ENCODE data around the gene USP17L26. TPM values are rescaled to one million over a fixed set of nuclear protein-coding genes. Genes with fewer than 3 reads are reported as not detected.
A peak's percentile ranks its signal among the peaks of the same experiment; 100 is the strongest.
"Not testable (repeated sequence)": the region's sequence is repeated elsewhere in the genome, so short reads cannot be mapped to it uniquely, and the experiment has no call there.

The USP17L26 gene
- total RNA-seq = not detected
- not detected for polyA plus RNA-seq
- total RNA-seq = 0 reads per million in 6 experiments

- H3K9me3 Mint-ChIP-seq, ATAC-seq, H3K4me1 Mint-ChIP-seq, POLR2A ChIA-PET, H3K36me3 Mint-ChIP-seq, H3K27ac Mint-ChIP-seq, H3K27me3 Mint-ChIP-seq, H3K4me3 Mint-ChIP-seq, DNase-seq: not testable (repeated sequence)
Measured at GRCh38 chr4:9334358-9334757, at the start of gene USP17L26. Gene USP17L26, plus strand, starts transcription at chr4:9334658. Its CDS starts 0 bp downstream, at chr4:9334658.

- H3K27me3 Mint-ChIP-seq, H3K27ac Mint-ChIP-seq, H3K4me1 Mint-ChIP-seq, ATAC-seq, POLR2A ChIA-PET, H3K4me3 Mint-ChIP-seq, H3K36me3 Mint-ChIP-seq, H3K9me3 Mint-ChIP-seq: not testable (repeated sequence)
- DNase-seq = peak in 4 of 10 donors; percentile 0 to 9 (median 4)
Measured at GRCh38 chr4:9324191-9324590, 10.3 kb upstream of the USP17L26 start.

- H3K27ac Mint-ChIP-seq, POLR2A ChIA-PET, H3K4me1 Mint-ChIP-seq, H3K9me3 Mint-ChIP-seq, H3K27me3 Mint-ChIP-seq, H3K4me3 Mint-ChIP-seq, ATAC-seq, H3K36me3 Mint-ChIP-seq, DNase-seq: not testable (repeated sequence)
Measured at GRCh38 chr4:9324865-9325264, 9.6 kb upstream of the USP17L26 start, which contains the start of gene USP17L24. Gene USP17L24, plus strand, starts transcription at chr4:9325165. Its CDS starts 0 bp downstream, at chr4:9325165.

- DNase-seq, H3K27me3 Mint-ChIP-seq, ATAC-seq, H3K4me1 Mint-ChIP-seq, H3K36me3 Mint-ChIP-seq, H3K27ac Mint-ChIP-seq, H3K4me3 Mint-ChIP-seq, POLR2A ChIA-PET, H3K9me3 Mint-ChIP-seq: not testable (repeated sequence)
Measured at GRCh38 chr4:9329611-9330010, 4.8 kb upstream of the USP17L26 start, which contains the start of gene USP17L25. Gene USP17L25, plus strand, starts transcription at chr4:9329911. Its CDS starts 0 bp downstream, at chr4:9329911.

- H3K9me3 Mint-ChIP-seq, H3K27me3 Mint-ChIP-seq, ATAC-seq, DNase-seq, H3K4me1 Mint-ChIP-seq, H3K27ac Mint-ChIP-seq, H3K36me3 Mint-ChIP-seq, H3K4me3 Mint-ChIP-seq, POLR2A ChIA-PET: not testable (repeated sequence)
Measured at GRCh38 chr4:9339103-9339502, 4.6 kb downstream of the USP17L26 start, which contains the start of gene USP17L5. Gene USP17L5, plus strand, starts transcription at chr4:9339403. Its CDS starts 0 bp downstream, at chr4:9339403.

- H3K27me3 Mint-ChIP-seq, H3K4me3 Mint-ChIP-seq, DNase-seq, H3K4me1 Mint-ChIP-seq, H3K36me3 Mint-ChIP-seq, POLR2A ChIA-PET, H3K27ac Mint-ChIP-seq, ATAC-seq, H3K9me3 Mint-ChIP-seq: not testable (repeated sequence)
Measured at GRCh38 chr4:9343848-9344247, 9.4 kb downstream of the USP17L26 start, which contains the start of gene USP17L27. Gene USP17L27, plus strand, starts transcription at chr4:9344148. Its CDS starts 0 bp downstream, at chr4:9344148.

- H3K4me1 Mint-ChIP-seq, H3K27ac Mint-ChIP-seq, H3K27me3 Mint-ChIP-seq, H3K4me3 Mint-ChIP-seq, POLR2A ChIA-PET, H3K36me3 Mint-ChIP-seq, DNase-seq, H3K9me3 Mint-ChIP-seq, ATAC-seq: not testable (repeated sequence)
Measured at GRCh38 chr4:9348593-9348992, 14.1 kb downstream of the USP17L26 start, which contains the start of gene USP17L28. Gene USP17L28, plus strand, starts transcription at chr4:9348893. Its CDS starts 0 bp downstream, at chr4:9348893.

GRCh38 chr4:9350866-9351265 lies 16.4 kb downstream of the USP17L26 start:
- H3K9me3 Mint-ChIP-seq, H3K4me3 Mint-ChIP-seq, ATAC-seq, POLR2A ChIA-PET, H3K27me3 Mint-ChIP-seq, H3K36me3 Mint-ChIP-seq, H3K27ac Mint-ChIP-seq, H3K4me1 Mint-ChIP-seq: not testable (repeated sequence)
- peak in 1 of 10 donors; percentile 4 for DNase-seq

GRCh38 chr4:9353338-9353737 lies 18.9 kb downstream of the USP17L26 start, which contains the start of gene USP17L29:
Gene USP17L29, plus strand, starts transcription at chr4:9353638. Its CDS starts 0 bp downstream, at chr4:9353638.
- H3K4me1 Mint-ChIP-seq, ATAC-seq, H3K9me3 Mint-ChIP-seq, DNase-seq, H3K36me3 Mint-ChIP-seq, H3K27me3 Mint-ChIP-seq, H3K4me3 Mint-ChIP-seq, H3K27ac Mint-ChIP-seq, POLR2A ChIA-PET: not testable (repeated sequence)

GRCh38 chr4:9362829-9363228 lies 28.4 kb downstream of the USP17L26 start, which contains the start of gene USP17L30:
Gene USP17L30, plus strand, starts transcription at chr4:9363129. Its CDS starts 0 bp downstream, at chr4:9363129.
- H3K4me1 Mint-ChIP-seq, H3K27ac Mint-ChIP-seq, H3K36me3 Mint-ChIP-seq, ATAC-seq, H3K4me3 Mint-ChIP-seq, H3K9me3 Mint-ChIP-seq, POLR2A ChIA-PET, DNase-seq, H3K27me3 Mint-ChIP-seq: not testable (repeated sequence)

GRCh38 chr4:9379881-9380280 lies 45.4 kb downstream of the USP17L26 start:
- H3K27me3 Mint-ChIP-seq, H3K9me3 Mint-ChIP-seq, H3K4me1 Mint-ChIP-seq, ATAC-seq, DNase-seq, H3K36me3 Mint-ChIP-seq, H3K27ac Mint-ChIP-seq, POLR2A ChIA-PET: not testable (repeated sequence)
- H3K4me3 Mint-ChIP-seq = peak overlapping the region in 4 of 10 donors; percentile 4 to 16 (median 10)

- POLR2A ChIA-PET, H3K9me3 Mint-ChIP-seq, H3K36me3 Mint-ChIP-seq, H3K27ac Mint-ChIP-seq, H3K4me1 Mint-ChIP-seq, H3K27me3 Mint-ChIP-seq: not testable (repeated sequence)
- peak overlapping the region in 9 of 10 donors; percentile 12 to 73 (median 57) for H3K4me3 Mint-ChIP-seq
- ATAC-seq = peak; percentile 48 to 53
- peak; percentile 21 to 64 (median 58) for DNase-seq
Measured at GRCh38 chr4:9381012-9381534, 46.6 kb downstream of the USP17L26 start.

GRCh38 chr4:9384126-9384525 lies 49.7 kb downstream of the USP17L26 start:
- Mint-ChIP-seq H3K4me1 (peaks cover 0 to 3% (median under 1%) of the 10 kb centered on the region in 4 donors), H3K27me3 (peaks cover 0 to 5% (median 0%) of the 10 kb centered on the region in 5 donors), H3K9me3 (no peaks in the 10 kb centered on the region), H3K27ac (no peak overlapping the region), H3K4me3 (no peak overlapping the region), H3K36me3 (no peaks in the 10 kb centered on the region)
- POLR2A ChIA-PET = no interaction called here
- DNase-seq (no peak), ATAC-seq (no peak)

Measured in naive thymus-derived CD8-positive, alpha-beta T cell (primary cell).